ENCODE results near the gene NELFB.

The NELFB gene

GRCh38 chr9:137223078-137223970 is 31.8 kb upstream of the NELFB start:
- DNase-seq (ENCODE audit: low read depth) = peak; percentile 92

- DNase-seq (ENCODE audit: low read depth) = no peak
These were observed 30.1 kb upstream of the NELFB start, which contains the start of gene CYSRT1 for GRCh38 chr9:137224830-137225694. TSS of gene CYSRT1 (plus strand) at chr9:137225174. CDS start at chr9:137225622, 448 bp downstream.

DNA sequence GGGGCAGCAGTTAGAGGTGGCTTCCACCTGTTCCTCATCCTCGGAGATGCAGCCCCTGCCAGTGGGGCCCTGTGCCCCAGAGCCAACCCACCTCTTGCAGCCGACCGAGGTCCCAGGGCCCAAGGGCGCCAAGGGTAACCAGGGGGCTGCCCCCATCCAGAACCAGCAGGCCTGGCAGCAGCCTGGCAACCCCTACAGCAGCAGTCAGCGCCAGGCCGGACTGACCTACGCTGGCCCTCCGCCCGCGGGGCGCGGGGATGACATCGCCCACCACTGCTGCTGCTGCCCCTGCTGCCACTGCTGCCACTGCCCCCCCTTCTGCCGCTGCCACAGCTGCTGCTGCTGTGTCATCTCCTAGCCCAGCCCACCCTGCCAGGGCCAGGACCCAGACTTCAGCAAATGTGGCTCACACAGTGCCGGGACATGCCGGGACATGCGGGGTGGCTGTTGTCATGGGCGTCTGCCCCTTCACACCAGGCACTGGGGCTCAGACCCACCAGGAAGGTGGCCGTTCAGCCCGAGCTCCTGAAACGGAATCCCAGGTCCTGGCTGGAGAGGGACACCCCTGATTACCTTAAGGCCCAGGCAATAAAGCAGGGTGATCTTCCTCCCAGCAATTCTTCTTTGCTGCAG is 29.3 kb upstream of the NELFB start:
- no peak for DNase-seq (ENCODE audit: low read depth)

DNA sequence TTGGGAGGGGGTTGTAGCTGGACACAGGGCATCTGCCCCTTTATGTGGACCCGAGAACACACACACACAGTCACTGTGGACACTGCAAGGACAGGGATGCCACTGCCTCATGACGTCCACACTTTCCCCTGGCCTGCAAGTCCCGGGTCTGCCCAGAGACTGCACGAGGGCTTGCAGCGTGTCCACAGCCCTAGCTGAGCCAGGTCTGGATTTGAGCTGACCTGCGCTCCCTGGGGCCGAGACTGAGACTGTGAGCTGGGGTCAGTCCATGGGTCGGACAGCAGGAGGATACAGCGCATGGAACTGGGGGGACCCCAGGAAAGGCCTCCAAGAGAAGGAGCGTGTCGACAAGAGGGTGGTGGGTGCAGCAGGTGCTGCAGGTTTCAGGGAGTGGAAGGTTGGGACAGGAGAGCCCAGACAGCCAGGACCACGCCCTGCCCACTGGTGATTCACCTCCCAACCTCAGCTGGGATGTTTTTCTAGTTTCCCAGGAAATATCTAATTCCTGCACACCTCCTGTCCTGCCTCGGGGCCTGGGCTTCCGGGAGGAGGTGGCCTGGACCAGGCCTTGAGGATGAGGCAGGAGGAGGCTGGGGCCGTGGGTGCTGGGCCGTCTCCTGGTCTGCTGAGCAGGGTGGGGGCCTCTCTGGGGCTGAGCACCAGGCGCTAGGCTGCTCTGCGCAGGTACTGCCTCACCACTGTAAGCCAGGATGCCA is 28.6 kb upstream of the NELFB start:
- DNase-seq (ENCODE audit: low read depth) = no peak

GRCh38 chr9:137227054-137227852 is 27.9 kb upstream of the NELFB start, which contains the start of gene RNF224:
TSS of gene RNF224 (plus strand) at chr9:137227502. CDS start at chr9:137228336, 834 bp downstream.
- no peak for DNase-seq (ENCODE audit: low read depth)

GRCh38 chr9:137227853-137228505 is 27.1 kb upstream of the NELFB start:
- DNase-seq (ENCODE audit: low read depth) = no peak

GRCh38 chr9:137228506-137228967 is 26.6 kb upstream of the NELFB start:
- DNase-seq (ENCODE audit: low read depth) = no peak

GRCh38 chr9:137228968-137229896 is 25.9 kb upstream of the NELFB start:
- DNase-seq (ENCODE audit: low read depth) = no peak

DNA sequence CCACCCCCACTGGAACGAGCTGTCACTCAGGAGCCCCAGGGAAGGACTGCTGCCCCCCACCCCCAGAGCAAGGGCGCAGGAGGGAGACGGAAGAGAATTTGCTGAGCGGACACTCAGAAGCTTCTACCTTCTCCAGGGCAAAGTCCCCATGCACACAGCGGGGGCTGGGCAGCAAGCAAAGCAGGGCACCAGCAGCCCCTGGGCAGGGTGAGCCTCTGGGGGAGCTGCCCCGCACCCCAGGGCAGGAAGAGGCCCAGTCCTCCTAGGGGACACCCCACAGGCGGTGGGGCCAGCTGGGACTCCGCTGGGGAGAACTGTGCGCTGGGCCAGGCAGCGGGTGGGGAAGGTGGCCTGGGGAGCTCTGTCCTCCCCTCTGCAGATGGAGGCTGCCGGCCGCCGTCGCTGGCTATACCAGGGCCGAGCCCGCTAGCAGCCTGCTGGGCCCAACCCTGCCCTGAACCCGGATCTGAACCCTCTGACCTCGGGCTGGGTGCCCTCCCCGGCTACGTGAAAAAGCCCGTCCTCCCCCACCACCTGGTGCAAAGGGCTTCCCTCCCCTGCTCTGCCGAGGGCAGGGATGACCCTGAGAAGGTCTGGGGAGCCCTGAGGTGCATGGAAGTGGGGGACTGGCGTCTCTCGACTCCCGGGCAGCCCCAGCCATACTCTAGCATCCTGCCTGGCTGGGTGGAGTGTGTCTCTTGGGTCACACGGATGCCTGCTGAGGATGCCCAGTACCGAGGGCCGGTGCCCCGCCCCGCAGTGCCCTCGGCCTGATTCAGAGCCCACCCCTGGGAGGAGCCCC is 25.0 kb upstream of the NELFB start:
- DNase-seq (ENCODE audit: low read depth) = no peak

- DNase-seq (ENCODE audit: low read depth) = no peak
These were observed 24.3 kb upstream of the NELFB start, which contains the start of gene SLC34A3 for GRCh38 chr9:137230705-137231371. TSS of gene SLC34A3 (plus strand) at chr9:137230901. CDS start at chr9:137231703, 802 bp downstream.

DNA sequence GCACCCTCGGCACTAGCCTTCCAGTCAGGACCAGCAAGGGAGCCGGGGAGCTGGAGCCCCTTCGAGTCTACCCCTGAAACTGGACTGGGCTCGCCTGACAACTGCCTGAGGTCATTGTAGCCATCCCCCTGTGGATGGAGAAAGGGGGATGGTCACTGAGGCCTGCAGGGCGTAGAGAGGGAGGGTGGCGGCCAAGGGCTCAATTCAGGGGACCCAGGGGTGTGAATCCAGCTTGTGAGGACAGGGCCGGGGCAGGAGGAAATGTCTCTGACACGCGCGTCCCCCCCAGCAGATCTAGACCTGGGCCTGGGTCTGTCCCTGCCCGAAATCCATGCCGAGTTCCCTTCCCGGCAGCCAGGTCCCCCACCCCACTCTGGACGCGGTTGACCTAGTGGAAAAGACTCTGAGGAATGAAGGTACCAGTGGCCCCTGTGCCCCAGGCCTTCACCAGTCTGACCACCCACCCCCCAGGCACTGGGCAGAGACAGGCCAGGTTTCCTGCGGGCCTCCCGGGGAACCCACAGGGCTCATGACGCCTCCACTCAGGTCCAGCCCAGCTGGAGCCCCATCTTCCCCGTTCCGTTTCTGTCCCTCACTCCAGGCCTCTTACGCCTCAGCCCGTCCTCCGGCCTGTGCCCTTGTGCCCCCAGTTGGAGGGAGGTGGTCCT is 23.6 kb upstream of the NELFB start:
- no peak for DNase-seq (ENCODE audit: low read depth)

GRCh38 chr9:137232101-137232500 is 23.0 kb upstream of the NELFB start:
- no peak for DNase-seq (ENCODE audit: low read depth)

DNA sequence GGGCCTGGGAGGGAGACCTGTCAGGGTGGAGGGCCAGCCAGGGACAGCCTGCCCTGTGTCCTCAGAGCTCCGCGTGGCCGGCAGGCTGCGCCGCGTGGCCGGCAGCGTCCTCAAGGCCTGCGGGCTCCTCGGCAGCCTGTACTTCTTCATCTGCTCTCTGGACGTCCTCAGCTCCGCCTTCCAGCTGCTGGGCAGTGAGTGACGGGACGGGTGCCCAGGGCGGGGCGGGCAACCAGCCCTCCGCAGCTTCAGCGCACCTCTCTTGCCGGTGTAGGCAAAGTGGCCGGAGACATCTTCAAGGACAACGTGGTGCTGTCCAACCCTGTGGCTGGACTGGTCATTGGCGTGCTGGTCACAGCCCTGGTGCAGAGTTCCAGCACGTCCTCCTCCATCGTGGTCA is 22.6 kb upstream of the NELFB start:
- no peak for DNase-seq (ENCODE audit: low read depth)

DNA sequence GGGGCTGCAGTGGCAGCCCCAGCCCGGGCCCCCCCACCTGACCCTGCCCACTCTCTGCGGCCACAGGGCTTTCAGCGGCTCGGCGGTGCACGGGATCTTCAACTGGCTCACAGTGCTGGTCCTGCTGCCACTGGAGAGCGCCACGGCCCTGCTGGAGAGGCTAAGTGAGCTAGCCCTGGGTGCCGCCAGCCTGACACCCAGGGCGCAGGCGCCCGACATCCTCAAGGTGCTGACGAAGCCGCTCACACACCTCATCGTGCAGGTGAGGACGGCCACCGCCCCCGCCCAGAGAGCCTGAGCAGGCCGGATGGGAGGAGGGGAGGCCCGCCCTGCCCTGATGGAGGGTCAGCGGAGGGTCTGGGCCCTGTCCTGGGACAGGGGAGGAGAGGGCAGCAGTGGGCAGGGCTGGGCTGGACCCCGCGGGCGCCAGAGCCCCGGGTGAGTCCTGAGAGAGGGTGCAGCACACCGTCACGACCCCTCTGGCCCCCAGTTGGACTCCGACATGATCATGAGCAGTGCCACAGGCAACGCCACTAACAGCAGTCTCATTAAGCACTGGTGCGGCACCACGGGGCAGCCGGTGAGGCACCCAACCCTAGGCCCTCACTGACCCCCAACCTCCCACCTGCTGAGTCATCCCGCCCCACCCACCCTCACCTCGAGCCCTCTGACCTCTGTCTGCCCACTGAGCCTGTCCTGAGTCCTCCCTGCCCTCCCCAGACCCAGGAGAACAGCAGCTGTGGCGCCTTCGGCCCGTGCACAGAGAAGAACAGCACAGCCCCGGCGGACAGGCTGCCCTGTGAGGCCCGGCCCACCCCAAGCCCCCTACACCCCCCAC is 21.8 kb upstream of the NELFB start:
- no peak for DNase-seq (ENCODE audit: low read depth)

GRCh38 chr9:137234055-137234697 is 21.0 kb upstream of the NELFB start:
- DNase-seq (ENCODE audit: low read depth) = no peak

Measured in HS-5 (cell line).